B cell (primary cell): ENCODE data around the gene GSG1L. TPM values are rescaled to one million over a fixed set of nuclear protein-coding genes. Genes with fewer than 3 reads are reported as not detected.

Experiments
- ATAC-seq: fragments of 200-7000 bp; cut with Tn5 transposase; one replicate; pipeline ENCODE4 v1.10.0; 2021; ENCODE audit warnings: low read depth, mild to moderate bottlenecking, moderate number of reproducible peaks, moderate library complexity
- CTCF ChIA-PET: fragments of 350-600 bp; sonication (Branson Sonifier 250); formaldehyde crosslinking; loops from one replicate; lab custom pipeline; 2021; ENCODE audit warnings: antibody characterized with exemption, inconsistent platforms; lab: Charles Lee
- POLR2A ChIA-PET: fragments of 350-600 bp; sonication (Branson Sonifier 250); formaldehyde crosslinking; loops from one replicate; lab custom pipeline; 2021; ENCODE audit warnings: antibody characterized with exemption; lab: Charles Lee
- DNase-seq: peaks from one replicate; pipeline ENCODE4 v3.0.0; 2013
- H2AFZ ChIP-seq: 2 replicates; pipeline ENCODE4 v1.6.1; 2012; ENCODE audit warnings: mild to moderate bottlenecking, low read depth, low read length; ENCODE audit not compliant: insufficient read depth, poor library complexity, severe bottlenecking
- H3K27ac ChIP-seq, 2 donors: 1 replicate in 1 of 2; 2 replicates in 1 of 2; pipeline ENCODE4 v1.5.1; 2012 to 2013; ENCODE audit warnings: low read length in 2 of 2, mild to moderate bottlenecking in 2 of 2, moderate library complexity in 1 of 2
- H3K27me3 ChIP-seq, 4 experiments: fragments of 200-600 bp in 1 of 4; sonication (generic) in 1 of 4; replicated peaks in 1 of 4; 1 replicate in 2 of 4; 2 replicates in 2 of 4; pipeline versions ENCODE4 v1.6.1 to v1.7.0; 2013 to 2016; ENCODE audit warnings: low read length in 3 of 4, mild to moderate bottlenecking in 2 of 4, mixed read lengths in 1 of 4, moderate library complexity in 1 of 4; ENCODE audit not compliant: insufficient read depth in 4 of 4, control insufficient read depth in 3 of 4; ENCODE audit errors: control extremely low read depth in 1 of 4
- H3K36me3 ChIP-seq, 2 experiments: replicated peaks in 1 of 2; 1 replicate in 1 of 2; 2 replicates in 1 of 2; pipeline versions ENCODE4 v1.6.1 to v1.7.1; 2013; ENCODE audit warnings: low read length in 1 of 2; ENCODE audit not compliant: insufficient read depth in 2 of 2, control insufficient read depth in 1 of 2; ENCODE audit errors: control extremely low read depth in 1 of 2, extremely low read depth in 1 of 2
- H3K4me1 ChIP-seq, 2 donors: fragments of 200-600 bp in 1 of 2; sonication (generic) in 1 of 2; 1 replicate in 1 of 2; 2 replicates in 1 of 2; pipeline versions ENCODE4 v1.5.1 to v1.6.1; 2013 to 2017; ENCODE audit warnings: low read length in 2 of 2; ENCODE audit not compliant: control insufficient read depth in 2 of 2, insufficient read depth in 2 of 2
- H3K4me2 ChIP-seq: replicated peaks from 2 replicates; pipeline ENCODE3; 2012; ENCODE audit warnings: mild to moderate bottlenecking, low read depth, low read length; ENCODE audit not compliant: poor library complexity, severe bottlenecking
- H3K4me3 ChIP-seq, 5 experiments: fragments of 200-600 bp in 1 of 5; sonication (generic) in 1 of 5; 1 replicate in 3 of 5; 2 replicates in 2 of 5; pipeline versions ENCODE4 v1.5.1 to v1.7.0; 2011 to 2016; ENCODE audit warnings: low read length in 4 of 5, mild to moderate bottlenecking in 4 of 5, low read depth in 2 of 5, control low read depth in 1 of 5, moderate library complexity in 1 of 5; ENCODE audit not compliant: insufficient read depth in 1 of 5; ENCODE audit errors: control extremely low read depth in 1 of 5, extremely low read depth in 1 of 5
- H3K79me2 ChIP-seq: fragments of 200-600 bp; sonication (generic); one replicate; pipeline ENCODE4 v1.6.0; 2016; ENCODE audit warnings: low read length; ENCODE audit not compliant: control insufficient read depth, insufficient read depth
- H3K9ac ChIP-seq: fragments of 200-600 bp; sonication (generic); 2 replicates; pipeline ENCODE4 v1.6.1; 2017; ENCODE audit warnings: mild to moderate bottlenecking, low read length, moderate library complexity
- H3K9me3 ChIP-seq, 3 donors: one replicate each; pipeline versions ENCODE4 v1.6.1 to v1.7.1; 2013; ENCODE audit warnings: low read length in 2 of 3; ENCODE audit not compliant: control insufficient read depth in 2 of 3, insufficient read depth in 1 of 3; ENCODE audit errors: control extremely low read depth in 1 of 3
- H4K20me1 ChIP-seq: 2 replicates; pipeline ENCODE4 v1.6.0; 2012; ENCODE audit warnings: mild to moderate bottlenecking, low read length; ENCODE audit not compliant: insufficient read depth, control insufficient read depth, poor library complexity, severe bottlenecking
- H3K27ac Mint-ChIP-seq: one replicate; pipeline ENCODE4 v1.8.0; 2021; ENCODE audit warnings: mixed read lengths
- H3K27me3 Mint-ChIP-seq: one replicate; pipeline ENCODE4 v1.8.0; 2021; ENCODE audit warnings: mixed read lengths
- H3K4me1 Mint-ChIP-seq: one replicate; pipeline ENCODE4 v1.8.0; 2021; ENCODE audit warnings: mixed read lengths
- H3K4me3 Mint-ChIP-seq: one replicate; pipeline ENCODE4 v1.8.0; 2021; ENCODE audit warnings: mixed read lengths
- H3K9me3 Mint-ChIP-seq: one replicate; pipeline ENCODE4 v1.8.0; 2022; ENCODE audit warnings: mixed read lengths; ENCODE audit not compliant: insufficient read depth
- CTCF ChIP-seq: fragments of 200-600 bp; IDR thresholded peaks from one replicate; pipeline ENCODE4 v1.8.0; 2022; ENCODE audit warnings: antibody characterized with exemption, mild to moderate bottlenecking
- EZH2 ChIP-seq: IDR thresholded peaks from 2 replicates; pipeline ENCODE4 v1.6.1; 2012; ENCODE audit warnings: borderline replicate concordance, low read depth, mild to moderate bottlenecking, moderate library complexity, low read length; ENCODE audit not compliant: insufficient read depth, poor library complexity, severe bottlenecking
- WGBS: methylation state at CpG from one replicate; pipeline ENCODE4 v1.1.5; 2013; ENCODE audit warnings: missing lambda C conversion rate; ENCODE audit not compliant: insufficient coverage; 5-methylcytosine and 5-hydroxymethylcytosine counted together
- intact Hi-C: fragments of 100-400 bp; cut with micrococcal nuclease; formaldehyde crosslinking; loops from one replicate; pipeline ENCODE4 v1.10.0; 2022
- polyA plus RNA-seq: library from polyadenylated mRNA; depleted of rRNA; stranded (reverse); fragments of >200 nt; gene quantifications from 2 replicates; pipeline ENCODE4 v1.2.3, GENCODE V29; 2012
- total RNA-seq, 2 donors: library from RNA; stranded (reverse); fragments of 120-200 nt in 1 of 2; gene quantifications; 1 replicate in 1 of 2; 2 replicates in 1 of 2; pipeline versions ENCODE4 v1.2.3 to v1.2.4, GENCODE V29; 2013 to 2022

Gene GSG1L
- total and polyA plus RNA-seq, 2 donors (not counting 1 experiment from before 2014, with no cell fraction given), result 0.01 TPM; not detected in 1

- Mint-ChIP-seq H3K4me1 (no peaks in the 10 kb centered on the region), H3K9me3 (peaks cover 2% of the 10 kb centered on the region), H3K27ac (no peak overlapping the region), H3K27me3 (no peaks in the 10 kb centered on the region), H3K4me3 (no peak overlapping the region)
- Histone ChIP-seq H3K27ac (no peak overlapping the region), H2AFZ (no peak overlapping the region), H4K20me1 (no peaks in the 10 kb centered on the region), H3K4me2 (no peak overlapping the region), H3K9me3 (no peaks in the 10 kb centered on the region), H3K36me3 (peaks cover 0 to 5% of the 10 kb centered on the region in 2 experiments), H3K27me3 (no peaks in the 10 kb centered on the region), H3K4me1 (no peaks in the 10 kb centered on the region), H3K9ac (no peak overlapping the region), H3K4me3 (no peak overlapping the region), H3K79me2 (no peaks in the 10 kb centered on the region)
- no peak for TF ChIP-seq EZH2
- no peak for TF ChIP-seq CTCF
- CTCF ChIA-PET, result no interaction called here
- 92% methylated on average over 4 of the region's 5 CpGs for WGBS
- no peak for ATAC-seq
- POLR2A ChIA-PET, result no interaction called here
- intact Hi-C loops, result no loop called here
- DNase-seq, result no peak
These were observed 321.2 kb downstream of the GSG1L start for GRCh38 chr16:27742333-27742732.

- Histone ChIP-seq H3K4me3 (no peak overlapping the region), H4K20me1 (no peaks in the 10 kb centered on the region), H3K27ac (no peak overlapping the region), H3K9me3 (no peaks in the 10 kb centered on the region), H2AFZ (no peak overlapping the region), H3K79me2 (no peaks in the 10 kb centered on the region), H3K4me1 (no peaks in the 10 kb centered on the region), H3K9ac (no peak overlapping the region), H3K27me3 (no peaks in the 10 kb centered on the region), H3K36me3 (peaks cover 0 to 5% of the 10 kb centered on the region in 2 experiments), H3K4me2 (no peak overlapping the region)
- ChIA-PET CTCF (no interaction called here), POLR2A (no interaction called here)
- TF ChIP-seq EZH2, result no peak
- TF ChIP-seq CTCF, result no peak
- no peaks in the 10 kb centered on the region for H3K4me1 Mint-ChIP-seq
- H3K9me3 Mint-ChIP-seq, result peaks cover 2% of the 10 kb centered on the region
- intact Hi-C loops, result no loop called here
- no peak overlapping the region for H3K27ac Mint-ChIP-seq
- WGBS, result 90% methylated on average over 9 of the region's 11 CpGs
- DNase-seq (no peak), ATAC-seq (no peak)
- H3K4me3 Mint-ChIP-seq, result no peak overlapping the region
- no peaks in the 10 kb centered on the region for H3K27me3 Mint-ChIP-seq
These were observed 322.9 kb downstream of the GSG1L start for GRCh38 chr16:27740496-27741201.
